Measurements from ENCODE around the gene IL32.

The IL32 gene

DNA sequence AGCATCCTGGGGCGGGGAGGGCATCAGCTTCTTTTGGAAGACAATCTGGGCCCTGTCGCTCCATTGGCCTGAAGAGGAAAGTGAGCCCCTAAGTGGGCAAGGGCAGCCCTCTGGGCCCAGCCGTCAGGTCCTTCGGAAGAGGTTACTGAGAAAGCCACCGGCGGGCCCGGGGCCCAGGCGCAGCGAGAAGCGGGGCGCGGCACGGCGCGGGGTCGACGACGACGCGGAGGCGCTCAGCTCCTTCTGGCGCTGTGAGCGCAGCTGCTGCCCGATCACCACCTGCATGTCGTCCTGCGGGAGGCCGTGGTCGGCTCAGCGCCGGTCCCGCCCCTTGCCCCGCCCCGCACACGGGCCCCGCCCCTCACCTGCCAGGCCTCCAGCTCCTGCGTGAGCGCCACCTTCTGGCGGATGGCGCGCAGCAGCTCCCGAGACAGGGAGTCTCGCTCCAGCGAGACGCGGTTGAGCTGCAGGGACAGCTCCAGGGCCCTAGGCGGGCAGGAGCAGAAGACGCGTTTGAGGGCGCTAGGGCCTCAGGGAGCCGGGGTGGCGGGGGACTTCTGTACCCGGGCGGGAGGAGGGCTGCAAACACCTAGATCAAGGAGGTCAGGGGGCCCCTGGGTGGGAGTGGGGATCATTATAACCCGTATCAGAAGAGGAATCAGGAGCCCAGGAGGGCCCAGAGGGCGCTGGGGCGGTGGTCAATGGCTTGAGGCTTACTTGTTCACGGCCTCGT, 37.3 kb upstream of the IL32 start:
- peak; percentile 37 to 39 for DNase-seq

DNA sequence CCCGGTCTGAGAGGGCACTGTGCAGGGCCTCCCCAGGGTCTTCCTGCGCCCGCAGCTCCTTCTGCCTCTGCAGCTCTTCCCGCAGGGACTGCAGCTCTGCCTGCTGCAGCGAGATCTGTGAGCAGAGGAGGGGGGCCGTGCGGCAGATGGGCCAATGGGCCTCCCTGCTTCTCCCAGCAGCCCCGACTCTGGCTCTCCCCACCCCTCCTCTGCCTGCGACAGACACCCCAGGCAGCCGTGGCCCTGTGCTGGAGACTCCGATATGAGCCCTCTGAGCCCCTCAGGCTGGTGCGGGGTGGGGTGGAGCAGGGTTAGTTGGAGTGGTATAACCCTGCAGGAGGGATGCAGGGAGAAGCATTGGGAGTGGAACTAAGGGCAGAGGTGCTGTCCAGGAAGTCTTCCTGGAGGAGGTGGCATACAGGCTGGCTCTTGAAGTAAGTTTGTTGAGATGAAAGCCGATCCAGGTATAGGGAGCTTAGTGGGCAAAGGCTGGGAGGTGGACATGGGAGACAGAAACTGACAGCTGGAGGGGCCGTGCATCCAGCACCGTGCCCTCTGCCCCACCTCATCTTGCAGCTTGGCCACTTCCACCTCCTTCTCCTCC, 36.6 kb upstream of the IL32 start:
- no peak for DNase-seq

DNA sequence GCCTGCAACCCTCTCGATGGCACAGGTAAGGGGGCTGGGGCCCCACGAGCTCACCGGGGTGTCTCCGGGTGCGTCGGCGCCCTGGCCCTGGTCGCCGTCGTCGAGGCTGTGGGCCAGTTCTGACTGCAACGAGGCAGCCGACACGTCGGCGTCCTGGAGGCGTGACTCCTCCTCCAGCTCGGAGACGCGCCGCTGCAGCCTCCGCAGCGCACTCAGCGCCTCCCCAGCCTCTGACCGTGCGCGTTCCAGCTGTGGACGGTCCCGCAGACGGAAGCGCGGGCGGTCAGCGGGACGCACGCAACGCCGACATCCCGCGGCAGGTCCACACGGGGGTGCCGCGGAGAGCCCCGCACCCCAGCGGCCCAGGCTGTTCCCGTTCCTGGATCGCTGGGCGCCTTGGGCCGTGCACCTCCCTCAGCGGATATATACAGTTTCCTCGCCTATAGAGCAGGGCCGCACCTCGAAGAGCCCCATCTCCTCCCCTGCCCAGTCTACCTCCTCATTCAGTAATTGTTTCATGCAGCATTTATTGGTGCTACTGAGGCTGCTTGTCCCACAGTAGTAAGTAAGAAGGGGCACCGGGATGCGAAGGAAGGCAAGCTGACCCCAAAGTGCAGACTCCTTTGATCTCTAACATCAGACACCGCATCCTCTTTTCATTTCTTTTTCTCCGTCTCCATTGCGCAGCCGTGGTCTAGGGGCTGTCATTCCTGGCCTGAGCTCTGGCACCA, 35.8 kb upstream of the IL32 start:
- DNase-seq = no peak

DNA sequence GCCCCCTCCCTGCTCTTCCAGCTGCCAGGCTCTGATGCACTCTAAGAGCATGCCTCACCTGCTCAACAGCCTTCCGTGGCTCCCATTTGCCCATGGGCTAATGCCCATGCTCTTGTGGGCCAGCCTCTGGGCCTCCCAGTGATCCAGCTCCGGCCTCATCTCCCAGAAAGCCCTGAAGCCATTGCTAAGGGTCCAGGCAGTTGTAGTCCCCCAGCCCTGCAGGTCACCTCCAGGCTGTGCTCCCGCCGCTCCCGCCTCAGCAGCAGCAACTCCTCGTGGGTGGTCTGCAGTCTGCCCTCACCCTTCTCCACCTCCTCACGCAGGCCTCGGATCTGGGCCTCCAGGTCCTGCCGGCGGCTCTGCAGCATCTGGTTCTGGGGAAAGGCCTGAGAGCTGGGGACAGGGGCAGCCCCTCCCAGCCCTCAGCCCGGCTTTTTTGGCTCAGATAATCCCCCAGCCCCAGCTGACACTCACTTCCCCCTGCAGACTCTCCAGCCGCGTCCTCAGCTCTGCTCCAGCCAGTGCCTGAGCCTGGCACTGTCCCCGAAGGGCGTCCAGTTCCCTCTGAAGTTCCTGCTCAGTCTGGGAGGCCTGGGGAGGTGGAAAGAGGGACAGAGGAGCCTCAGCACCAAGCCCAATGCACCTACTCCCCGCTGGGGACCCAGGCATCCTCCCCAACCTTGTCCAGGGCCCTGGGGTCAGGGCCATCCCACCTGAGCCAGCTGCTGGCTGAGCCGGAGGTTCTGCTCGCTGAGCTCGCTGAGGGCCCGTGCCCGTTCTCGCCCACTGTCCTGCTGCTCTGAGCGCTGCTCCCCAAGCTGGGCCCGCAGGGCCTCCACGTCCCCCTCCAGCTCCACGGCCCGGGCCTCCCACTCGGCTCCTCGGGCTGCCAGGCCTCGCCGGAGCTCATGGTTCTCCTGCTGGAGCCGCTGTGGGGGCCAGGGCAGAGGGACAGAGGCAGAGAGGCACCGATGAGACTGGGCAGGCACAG, 34.9 kb upstream of the IL32 start:
- DNase-seq = no peak

DNA sequence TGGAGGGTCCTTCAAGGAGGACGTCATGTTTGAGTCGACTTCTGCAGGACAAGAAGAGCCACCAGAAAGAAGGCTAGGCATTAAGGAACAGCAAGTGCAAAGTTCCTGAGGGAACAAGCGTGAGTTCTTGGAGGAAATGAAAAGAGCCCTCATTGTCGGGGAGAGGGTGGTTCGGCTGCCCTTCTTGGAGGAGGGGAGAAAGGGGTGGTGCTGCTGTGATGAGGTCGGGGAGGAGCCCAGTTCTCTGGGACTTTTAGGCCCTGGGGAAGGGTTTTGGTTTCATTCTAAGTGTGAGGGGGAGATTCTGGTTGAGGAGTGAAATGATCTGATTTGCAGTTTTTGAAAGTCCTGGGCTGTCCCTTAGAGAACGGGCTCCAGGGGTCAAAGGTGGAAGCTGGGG, 32.8 kb upstream of the IL32 start:
- no peak for DNase-seq

DNA sequence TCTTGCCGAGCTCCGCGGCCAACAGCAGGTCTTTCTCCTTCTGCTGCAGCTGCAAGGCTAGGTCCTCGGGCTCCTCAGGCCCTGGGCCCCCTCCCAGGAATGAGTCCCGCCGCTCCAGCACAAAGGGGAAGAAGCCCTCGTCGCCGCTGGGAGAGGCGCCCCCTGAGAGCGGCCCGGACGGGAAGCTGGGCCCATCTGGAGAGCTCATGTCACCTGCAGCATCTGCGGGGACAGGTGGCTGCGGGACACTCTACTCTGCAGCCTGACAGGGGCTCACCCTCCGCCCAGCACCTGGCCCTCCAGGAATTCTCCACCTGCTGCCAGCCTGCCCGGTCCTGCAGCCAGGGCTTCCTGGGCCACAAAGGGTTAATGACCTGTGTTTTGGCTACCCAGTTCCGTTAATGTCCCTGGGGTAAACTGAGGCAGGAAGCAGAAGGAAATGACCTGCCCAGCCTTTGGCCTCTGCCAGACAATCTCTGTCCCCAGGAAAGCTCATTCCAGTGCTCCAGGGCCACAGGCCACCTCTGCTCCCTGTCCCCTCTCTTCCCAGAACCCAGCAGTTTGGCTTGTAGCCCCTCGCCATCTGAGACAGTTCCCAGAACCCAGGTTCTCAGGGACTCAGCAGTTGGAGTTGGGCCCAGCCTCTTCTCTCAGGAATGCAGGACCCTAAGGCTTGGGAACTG, 30.0 kb upstream of the IL32 start:
- no peak for DNase-seq

DNA sequence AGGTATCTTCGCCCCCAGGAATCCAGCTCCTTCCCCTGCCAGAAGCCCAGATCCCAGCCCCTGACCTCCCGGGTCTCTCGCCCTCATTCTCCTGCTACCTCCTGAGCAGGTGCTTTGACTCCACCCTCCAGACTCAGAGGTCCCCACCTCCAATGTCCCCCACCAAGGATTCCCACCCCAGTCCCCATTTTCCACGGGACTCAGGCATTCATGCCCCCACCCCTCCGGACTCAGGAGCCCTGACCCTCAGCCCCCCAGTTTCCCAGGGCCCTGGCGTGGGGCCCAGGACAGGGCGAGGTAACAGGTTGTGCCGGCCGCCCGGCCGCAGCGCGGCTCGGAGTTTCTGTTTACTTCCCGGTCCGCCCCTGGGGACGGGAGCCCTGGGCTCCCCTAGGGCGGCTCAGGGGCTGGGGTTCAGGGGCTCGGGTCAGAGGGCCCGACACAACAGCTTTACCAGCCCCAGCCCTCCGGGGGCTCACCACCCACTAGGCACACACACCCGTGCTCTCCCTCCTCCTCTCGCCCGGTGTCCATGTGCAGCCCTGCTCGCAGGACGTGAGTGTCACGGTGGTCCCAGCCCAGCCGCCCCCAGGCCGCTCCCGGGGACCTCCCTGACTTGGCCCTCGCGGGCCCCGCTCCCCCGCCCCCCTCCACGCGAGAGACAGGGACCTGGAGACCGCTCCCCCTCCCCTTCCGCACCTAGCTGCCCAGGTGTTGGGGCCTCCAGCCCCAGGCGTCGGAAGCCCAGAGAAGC, 29.3 kb upstream of the IL32 start:
- no peak for DNase-seq

DNA sequence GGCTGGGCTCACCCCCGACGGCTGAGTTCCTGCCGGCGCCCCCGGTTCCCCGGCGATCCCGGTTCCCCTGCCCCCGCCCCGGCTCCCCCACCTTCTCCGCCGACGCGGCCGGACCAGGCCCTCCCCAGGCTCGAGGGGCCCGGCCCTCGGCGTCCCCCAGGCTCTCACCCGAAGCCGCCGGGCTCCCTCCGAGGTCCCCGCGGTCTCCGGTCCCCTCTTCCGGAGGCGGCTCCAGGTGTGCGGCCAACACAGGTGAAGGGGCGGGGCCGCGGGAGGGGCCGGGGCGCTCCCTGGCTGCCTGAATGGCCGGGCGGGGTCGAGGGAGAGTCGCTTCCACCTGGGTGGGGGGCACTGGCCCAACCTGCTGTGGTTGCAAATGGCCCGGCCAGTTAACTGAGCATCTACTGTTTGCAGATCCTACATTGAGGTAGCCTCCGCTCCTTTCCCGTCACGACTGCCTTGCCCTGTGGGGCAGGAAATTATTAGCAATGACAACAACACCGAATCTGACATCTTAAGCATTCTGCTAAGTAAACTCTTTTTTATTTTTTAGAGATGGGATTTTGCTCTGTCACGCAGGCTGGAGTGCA, 28.6 kb upstream of the IL32 start, which contains the start of gene BICDL2:
Gene BICDL2 (minus strand): TSS at position 219 of the 590 bp plus-strand sequence. CDS start 1,448 bp downstream, outside the sequence.
- no peak for DNase-seq

DNA sequence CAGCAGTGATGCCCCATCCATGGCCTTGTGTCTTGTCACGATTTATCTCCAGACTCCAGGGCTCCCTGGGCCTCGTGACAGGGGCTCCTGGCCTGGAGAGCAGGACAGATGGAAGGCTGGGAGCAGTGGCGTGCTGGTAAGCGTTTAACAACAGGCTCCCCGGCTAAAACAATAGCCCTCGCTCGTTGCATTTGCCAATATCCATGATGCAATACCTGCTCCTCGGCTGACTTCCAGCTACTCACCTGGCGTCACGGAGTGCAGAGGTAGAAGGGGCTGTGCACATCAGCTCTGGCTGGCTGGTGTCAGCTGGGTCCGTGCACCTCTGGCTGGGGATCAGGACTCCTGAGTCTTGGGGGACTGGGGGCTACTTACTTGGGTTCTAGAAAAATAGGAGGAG, 27.2 kb upstream of the IL32 start:
- DNase-seq = no peak

DNA sequence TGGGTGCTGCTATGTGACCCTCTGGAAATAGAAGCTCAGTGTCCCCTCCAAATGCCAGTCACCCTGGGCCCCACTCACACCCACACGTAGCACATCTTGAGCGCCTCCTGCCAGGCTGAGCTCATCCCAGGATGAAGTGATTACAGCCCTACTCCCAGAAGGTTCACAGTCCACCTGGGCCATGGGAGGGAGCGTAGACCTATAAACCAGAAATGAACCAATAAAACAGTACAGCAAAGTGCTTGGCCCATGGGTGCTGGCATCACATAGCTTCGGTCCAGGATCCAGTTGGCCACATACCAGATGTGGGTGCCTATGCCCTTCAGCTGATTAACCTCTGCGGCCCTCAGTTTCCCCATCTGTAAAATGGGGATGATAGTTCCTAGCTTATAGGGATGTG, 26.5 kb upstream of the IL32 start:
- no peak for DNase-seq

DNA sequence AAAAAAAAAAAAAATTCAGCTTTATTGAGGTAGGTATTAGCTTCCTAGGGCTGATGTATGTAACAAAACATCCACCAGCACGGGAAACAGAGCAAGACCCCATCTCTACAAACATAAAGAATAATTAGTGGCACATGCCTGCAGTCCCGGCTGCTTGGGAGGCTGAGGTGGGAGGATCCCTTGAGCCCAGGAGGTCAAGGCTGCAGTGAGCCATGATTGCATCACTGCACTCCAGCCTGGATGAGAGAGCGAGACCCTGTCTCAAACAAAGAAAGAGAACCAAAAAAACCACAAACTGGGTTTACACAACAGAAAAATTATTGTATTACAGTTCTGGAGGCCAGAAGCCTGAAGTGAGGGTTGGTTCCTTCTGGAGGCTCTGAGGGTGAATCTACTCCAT, 23.1 kb upstream of the IL32 start:
- no peak for DNase-seq

DNA sequence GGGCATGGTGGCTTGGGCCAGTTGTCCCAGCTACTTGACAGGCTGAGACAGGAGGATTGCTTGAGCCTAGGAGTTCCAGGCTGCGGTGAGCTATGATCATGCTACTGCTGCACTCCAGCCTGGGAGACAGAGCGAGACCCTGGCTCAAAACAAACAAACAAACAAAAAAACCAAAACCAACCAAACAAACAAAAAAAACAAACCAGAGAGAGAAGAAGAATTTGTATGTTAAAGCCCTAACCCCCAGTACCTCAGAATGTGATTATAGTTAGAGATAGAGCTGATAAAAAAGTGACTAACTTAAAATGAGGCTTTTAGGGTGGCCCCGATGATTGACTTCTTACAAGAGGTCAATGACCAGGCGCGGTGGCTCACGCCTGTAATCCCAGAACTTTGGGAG, 20.7 kb upstream of the IL32 start:
- DNase-seq = no peak

DNA sequence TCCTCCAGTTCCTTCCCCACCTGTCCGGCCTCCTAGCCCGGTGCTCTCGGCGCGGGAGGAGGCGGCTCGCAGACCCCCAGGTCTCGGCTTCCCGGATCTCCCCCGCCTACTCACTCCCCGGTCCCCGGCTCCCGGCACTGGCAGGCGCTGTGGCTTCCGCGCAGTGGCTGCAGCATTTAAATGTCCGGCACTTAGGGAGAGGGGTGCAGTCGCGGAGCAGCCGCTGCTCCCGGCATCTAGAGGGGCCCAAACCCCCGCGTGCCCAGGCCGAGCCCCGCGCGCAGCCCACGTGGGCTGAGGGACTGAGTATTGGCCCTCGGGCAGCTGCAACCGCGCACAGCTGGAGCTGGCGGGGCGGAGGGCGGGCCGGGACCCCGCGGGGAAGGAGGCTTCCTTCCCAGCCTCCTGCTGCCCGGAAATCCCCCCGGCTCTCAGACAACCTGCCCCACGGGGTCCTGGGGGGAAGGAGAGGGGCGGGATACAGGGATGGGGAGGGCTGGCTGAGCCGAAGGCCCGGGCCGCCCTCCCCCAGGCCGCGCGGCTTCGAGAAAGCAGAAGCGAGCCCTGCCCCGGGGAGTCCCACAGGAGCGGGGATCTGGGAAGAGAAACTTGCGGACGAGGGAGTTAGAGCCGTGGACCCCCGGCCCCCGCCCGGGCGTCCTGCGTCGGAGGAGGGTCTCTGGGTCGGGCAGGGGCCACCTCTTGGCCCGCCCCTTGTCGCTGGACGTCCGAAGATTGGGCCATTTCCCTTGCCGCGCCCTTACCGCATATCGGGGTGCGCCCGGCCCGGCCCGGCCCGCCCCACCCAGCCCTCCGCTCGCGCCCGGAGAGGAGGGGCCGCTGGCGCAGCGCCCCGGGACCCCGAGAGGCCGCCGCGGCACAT, 19.4 kb upstream of the IL32 start, which contains the start of gene MMP25:
Gene MMP25 (plus strand): TSS at position 804 of the 883 bp plus-strand sequence. CDS start 357 bp downstream, outside the sequence.
- DNase-seq = peak in 1 of 2 experiments; percentile 25

DNA sequence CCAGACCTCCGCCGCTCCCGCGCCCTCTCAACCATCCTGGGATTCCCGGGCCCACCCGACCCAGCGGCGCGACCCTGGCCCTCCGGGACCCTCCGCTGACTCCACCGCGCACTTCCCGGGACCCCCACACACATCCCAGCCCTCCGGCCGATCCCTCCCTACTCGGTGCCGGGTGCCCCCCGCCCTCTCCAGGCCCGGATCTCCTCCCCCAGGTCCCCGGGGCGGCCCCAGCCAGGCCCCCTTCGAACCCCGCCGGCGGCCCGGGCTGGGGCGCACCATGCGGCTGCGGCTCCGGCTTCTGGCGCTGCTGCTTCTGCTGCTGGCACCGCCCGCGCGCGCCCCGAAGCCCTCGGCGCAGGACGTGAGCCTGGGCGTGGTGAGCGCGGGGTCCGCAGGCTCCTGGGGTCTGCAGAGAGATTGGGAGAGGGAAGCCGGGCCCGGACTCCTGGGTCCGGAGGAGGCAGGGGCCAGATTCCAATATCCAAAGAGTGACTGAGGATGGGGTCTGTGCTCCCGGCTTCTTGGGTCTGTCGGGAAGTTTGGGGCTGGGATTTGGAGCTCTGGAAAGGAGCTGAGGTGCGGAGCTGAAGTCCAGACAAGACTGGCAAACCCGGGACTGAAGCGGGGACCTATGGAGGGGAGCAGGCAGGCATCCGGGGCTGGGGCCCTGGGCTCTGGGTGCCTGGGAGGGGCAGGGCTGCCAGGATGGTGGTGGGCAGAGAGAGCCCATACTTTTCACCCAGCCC, 18.6 kb upstream of the IL32 start:
- no peak for DNase-seq

DNA sequence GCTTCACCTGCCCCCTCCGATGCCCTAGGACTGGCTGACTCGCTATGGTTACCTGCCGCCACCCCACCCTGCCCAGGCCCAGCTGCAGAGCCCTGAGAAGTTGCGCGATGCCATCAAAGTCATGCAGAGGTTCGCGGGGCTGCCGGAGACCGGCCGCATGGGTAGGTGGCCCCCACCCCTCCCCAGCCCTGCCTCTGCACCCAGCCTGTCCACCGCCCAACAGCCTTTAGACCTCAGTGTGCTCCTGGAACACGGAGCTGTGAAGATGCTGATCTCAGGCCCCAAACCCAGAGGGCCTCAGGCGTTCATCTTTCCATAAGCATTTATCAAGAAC, 18.1 kb upstream of the IL32 start:
- DNase-seq = no peak

DNA sequence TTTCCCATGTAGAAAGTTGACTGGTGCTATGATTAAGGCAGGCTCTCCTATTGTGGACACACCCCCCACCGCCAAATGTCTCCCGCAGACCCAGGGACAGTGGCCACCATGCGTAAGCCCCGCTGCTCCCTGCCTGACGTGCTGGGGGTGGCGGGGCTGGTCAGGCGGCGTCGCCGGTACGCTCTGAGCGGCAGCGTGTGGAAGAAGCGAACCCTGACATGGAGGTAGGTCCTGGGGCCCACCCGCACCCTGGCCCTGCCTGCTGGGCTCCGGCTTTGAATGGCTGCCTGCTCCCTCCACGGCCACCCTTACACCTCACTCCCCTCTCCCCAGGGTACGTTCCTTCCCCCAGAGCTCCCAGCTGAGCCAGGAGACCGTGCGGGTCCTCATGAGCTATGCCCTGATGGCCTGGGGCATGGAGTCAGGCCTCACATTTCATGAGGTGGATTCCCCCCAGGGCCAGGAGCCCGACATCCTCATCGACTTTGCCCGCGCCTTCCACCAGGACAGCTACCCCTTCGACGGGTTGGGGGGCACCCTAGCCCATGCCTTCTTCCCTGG, 15.4 kb upstream of the IL32 start:
- no peak for DNase-seq

DNA sequence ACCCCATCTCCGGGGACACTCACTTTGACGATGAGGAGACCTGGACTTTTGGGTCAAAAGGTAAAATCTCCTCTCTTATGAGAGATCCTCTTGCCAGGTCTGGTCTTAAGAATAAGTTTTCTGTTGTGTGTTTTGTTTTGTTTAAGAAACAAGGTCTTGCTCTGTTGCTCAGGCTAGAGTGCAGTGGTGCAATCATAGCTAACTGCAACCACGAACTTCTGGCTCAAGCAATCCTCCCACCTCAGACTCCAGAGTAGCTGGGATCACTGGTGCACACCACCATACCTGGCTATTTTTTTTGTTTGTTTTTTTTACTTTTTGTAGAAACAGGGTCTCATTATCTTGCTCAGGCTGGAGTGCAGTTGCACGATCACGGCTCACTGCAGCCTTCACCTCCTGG, 15.0 kb upstream of the IL32 start:
- DNase-seq = no peak

DNA sequence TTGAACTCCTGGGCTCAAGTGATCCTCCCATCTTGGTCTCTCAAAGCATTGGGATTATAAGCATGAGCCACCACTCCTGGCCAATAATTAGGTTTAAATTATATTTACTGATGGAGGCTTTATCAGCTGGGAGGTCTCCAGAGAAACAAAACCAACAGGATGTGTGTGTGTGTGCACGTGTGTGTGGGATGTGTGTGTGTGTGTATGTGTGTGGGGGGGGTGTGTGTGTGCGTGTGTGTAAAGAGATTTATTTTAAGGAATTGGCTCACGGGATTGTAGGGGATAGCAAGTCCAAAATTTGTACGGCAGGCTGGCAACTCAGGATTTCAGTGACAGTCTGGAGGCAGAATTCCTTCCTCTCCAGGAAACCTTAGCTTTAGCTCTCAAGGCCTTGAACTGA, 14.4 kb upstream of the IL32 start:
- DNase-seq = no peak

DNA sequence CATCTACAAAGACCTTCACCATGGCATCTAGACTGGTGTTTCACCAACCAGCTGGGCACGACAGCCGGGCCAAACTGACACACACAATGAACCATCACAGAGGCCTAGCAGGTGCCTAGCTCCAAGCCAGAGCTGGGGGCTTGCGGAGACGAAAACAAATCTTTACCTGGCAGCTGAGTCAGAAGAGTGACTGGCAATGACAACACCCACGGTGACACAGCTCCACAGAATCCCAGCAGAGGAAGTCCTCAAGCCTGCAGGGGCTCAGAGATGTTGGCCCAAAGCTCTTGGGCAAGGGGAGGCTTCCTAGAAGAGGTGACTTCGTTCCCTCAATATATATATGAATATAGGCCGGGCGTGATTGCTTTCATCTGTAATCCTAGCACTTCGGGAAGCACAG, 13.9 kb upstream of the IL32 start:
- no peak for DNase-seq
